H1 (cell line): ENCODE measurements around the gene ARHGAP24. TPM values are rescaled to one million over a fixed set of nuclear protein-coding genes. Genes with fewer than 3 reads are reported as not detected.

Source experiments
- BACH1 ChIP-seq: IDR thresholded peaks from 2 replicates; pipeline ENCODE4 v1.6.1; 2012; ENCODE audit warnings: low read length, improper control_type of control experiment
- CREB1 ChIP-seq: IDR thresholded peaks from 2 replicates; pipeline ENCODE4 v1.6.1; 2012; ENCODE audit warnings: inconsistent platforms
- EP300 ChIP-seq, 2 experiments: IDR thresholded peaks; 1 replicate in 1 of 2; 2 replicates in 1 of 2; pipeline ENCODE4 v1.6.1; 2011 to 2012; ENCODE audit warnings: low read depth in 2 of 2, low read length in 2 of 2, mild to moderate bottlenecking in 2 of 2, borderline replicate concordance in 1 of 2, inconsistent platforms in 1 of 2, moderate library complexity in 1 of 2
- HDAC2 ChIP-seq, 2 experiments: fragments of 300-600 bp in 1 of 2; sonication (generic) in 1 of 2; IDR thresholded peaks; 2 replicates each; pipeline ENCODE4 v1.6.1; 2011 to 2012; ENCODE audit warnings: low read depth in 2 of 2, low read length in 2 of 2, mild to moderate bottlenecking in 2 of 2, moderate library complexity in 2 of 2, borderline replicate concordance in 1 of 2, inconsistent platforms in 1 of 2
- NANOG ChIP-seq: IDR thresholded peaks from 2 replicates; pipeline ENCODE4 v1.6.1; 2011; ENCODE audit warnings: low read length, low read depth, mild to moderate bottlenecking, inconsistent platforms; ENCODE audit not compliant: insufficient read depth, poor library complexity, severe bottlenecking
- SP4 ChIP-seq: IDR thresholded peaks from 2 replicates; pipeline ENCODE4 v1.6.1; 2012; ENCODE audit warnings: low read length, inconsistent platforms
- polyA plus RNA-seq, 7 experiments: library from polyadenylated mRNA; depleted of rRNA in 3 of 7; stranded (reverse) in 5 of 7; unstranded in 2 of 7; fragments of >200 nt in 5 of 7; fragments of 200-250 nt in 2 of 7; gene quantifications; 1 replicate in 5 of 7; 2 replicates in 1 of 7; 4 replicates in 1 of 7; pipeline versions ENCODE4 v1.2.1 to v1.2.3, GENCODE V29; 2011 to 2013; ENCODE audit warnings: missing spikeins in 2 of 7, mixed read lengths in 2 of 7
- total RNA-seq: library from RNA; stranded (reverse); fragmentation: NEBNext Ultra II Directional; extraction: Animal tissue kit (Norgen Biotek cat#: 25700); gene quantifications from 2 replicates; pipeline ENCODE4 v1.2.1, GENCODE V29; 2021

The ARHGAP24 gene
- total and polyA plus RNA-seq, 2 of the 8 experiments (the other 6 are each of a cell fraction or from before 2014, with no cell fraction given) = 0.08 to 0.50 TPM

DNA sequence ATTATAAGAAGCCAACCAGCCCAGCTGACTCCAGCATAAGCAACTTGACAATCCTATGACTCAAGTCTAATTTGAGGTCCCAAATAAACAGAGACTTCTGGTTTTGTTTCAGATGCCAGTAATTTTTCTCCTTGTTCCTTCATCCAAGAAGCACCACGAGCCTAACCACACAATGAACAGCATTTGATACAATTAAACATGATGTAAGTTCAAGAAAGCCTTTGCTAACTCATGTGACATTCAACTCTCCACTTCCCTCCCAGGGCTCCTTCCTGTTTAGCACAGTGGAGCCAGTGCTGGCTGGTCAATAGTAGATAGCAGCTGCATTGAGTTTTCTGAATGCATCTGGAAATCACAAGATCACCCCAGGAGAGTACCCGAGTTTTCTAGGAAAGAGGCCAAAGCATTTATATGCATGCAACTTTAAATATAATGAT lies 206.3 kb downstream of the ARHGAP24 start (continued):
- TF ChIP-seq HDAC2 (IDR thresholded peaks at IDR 0.05; ENCODE audit: borderline replicate concordance in 1 of 2, low read depth in 2 of 2, low read length in 2 of 2) (no peak), EP300 (IDR thresholded peaks at IDR 0.05; ENCODE audit: borderline replicate concordance in 1 of 2, low read depth in 2 of 2, low read length in 2 of 2) (no peak), SP4 (no peak), NANOG (no peak), BACH1 (no peak), CREB1 (no peak)
